GM18519 (cell line): ENCODE data around the gene LYAR.

Experiments
- ATAC-seq: cut with Tn5 transposase; IDR thresholded peaks from one replicate; pipeline ENCODE4 v1.9.1; 2021; ENCODE audit warnings: mild to moderate bottlenecking, moderate library complexity; ENCODE audit not compliant: unreplicated experiment, low FRiP score

The LYAR gene, protein sequence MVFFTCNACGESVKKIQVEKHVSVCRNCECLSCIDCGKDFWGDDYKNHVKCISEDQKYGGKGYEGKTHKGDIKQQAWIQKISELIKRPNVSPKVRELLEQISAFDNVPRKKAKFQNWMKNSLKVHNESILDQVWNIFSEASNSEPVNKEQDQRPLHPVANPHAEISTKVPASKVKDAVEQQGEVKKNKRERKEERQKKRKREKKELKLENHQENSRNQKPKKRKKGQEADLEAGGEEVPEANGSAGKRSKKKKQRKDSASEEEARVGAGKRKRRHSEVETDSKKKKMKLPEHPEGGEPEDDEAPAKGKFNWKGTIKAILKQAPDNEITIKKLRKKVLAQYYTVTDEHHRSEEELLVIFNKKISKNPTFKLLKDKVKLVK

DNA sequence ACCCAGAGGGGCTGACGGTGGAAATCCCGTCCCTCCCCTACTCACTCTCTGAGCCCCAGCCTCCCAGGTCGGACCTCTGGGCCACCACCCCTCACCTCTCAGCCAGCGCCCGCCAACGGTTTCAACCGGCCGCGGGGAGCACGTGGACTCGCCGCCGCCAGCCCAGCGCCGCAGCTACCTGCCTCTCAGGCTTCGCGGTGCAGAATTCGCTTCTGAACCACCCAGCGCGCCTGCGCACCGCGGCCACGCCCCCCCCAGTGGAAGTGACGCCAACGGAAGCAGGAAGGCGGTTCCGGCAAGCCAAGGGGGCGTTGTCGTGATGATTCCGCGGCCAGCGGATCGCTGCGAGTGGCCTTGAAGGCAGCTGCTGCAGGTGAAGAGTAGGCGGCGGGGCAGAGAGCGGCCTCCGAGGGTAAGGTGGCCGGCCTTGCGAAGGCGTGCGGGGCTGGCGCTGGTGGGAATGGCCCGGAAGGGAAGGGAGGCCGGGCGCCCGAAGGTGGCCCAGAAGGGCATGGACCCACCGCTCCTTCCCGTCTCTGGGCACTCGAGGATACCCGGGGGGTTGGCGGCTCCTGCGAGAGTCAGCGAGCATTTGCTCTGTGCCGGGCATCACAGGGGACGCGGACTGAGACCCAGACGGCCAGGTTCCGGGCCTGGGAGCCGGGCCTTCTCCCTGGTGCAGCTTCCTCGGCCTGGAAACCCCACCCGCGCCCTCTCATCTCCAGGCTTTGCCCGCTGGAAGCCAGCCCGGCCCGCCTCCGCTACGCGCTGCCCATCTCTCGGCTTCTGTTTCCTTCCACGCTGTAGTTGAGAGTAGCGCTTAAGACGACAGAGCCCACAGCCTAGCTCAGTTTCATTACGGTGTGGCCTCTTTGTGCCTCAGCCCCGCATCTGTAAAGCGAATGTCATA, at the start of gene LYAR, which contains the start of gene ZBTB49:
Gene LYAR, minus strand, starts transcription at position 214 of the 910 bp plus-strand sequence. CDS start 6,412 bp downstream, outside the sequence.
Gene ZBTB49, plus strand, starts transcription at position 311 of the 910 bp plus-strand sequence. CDS start 9,695 bp downstream, outside the sequence.
- peak; percentile 67 for ATAC-seq

DNA sequence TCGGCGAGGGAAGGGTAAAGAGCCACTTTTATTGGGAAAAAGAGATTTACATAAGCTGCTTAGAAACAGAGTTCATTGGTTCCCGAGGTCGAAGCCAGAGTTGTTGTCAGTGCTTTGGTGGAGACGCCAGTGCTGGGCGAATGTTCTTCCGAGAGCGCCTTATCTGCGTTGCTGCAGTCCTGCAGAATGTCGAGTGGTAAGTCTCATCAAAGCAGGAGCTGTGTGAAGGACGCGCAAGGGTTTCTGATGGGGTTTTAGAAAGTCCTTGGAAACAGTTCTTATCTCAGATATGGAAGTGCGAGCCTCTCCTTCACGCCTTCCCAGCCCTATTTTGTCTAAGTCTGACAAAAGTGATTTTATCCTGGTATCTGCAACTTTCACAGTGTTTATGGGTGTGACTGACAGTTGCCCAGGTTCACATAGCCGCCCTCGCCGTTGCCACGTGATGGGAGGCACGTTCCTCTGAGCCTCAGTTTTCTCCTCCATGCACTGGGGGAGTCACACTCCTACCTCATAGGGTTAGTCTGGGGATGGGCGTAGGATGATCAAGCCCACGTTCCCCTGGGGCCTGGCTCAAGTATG, 49.6 kb upstream of the LYAR start:
- ATAC-seq: no peak

DNA sequence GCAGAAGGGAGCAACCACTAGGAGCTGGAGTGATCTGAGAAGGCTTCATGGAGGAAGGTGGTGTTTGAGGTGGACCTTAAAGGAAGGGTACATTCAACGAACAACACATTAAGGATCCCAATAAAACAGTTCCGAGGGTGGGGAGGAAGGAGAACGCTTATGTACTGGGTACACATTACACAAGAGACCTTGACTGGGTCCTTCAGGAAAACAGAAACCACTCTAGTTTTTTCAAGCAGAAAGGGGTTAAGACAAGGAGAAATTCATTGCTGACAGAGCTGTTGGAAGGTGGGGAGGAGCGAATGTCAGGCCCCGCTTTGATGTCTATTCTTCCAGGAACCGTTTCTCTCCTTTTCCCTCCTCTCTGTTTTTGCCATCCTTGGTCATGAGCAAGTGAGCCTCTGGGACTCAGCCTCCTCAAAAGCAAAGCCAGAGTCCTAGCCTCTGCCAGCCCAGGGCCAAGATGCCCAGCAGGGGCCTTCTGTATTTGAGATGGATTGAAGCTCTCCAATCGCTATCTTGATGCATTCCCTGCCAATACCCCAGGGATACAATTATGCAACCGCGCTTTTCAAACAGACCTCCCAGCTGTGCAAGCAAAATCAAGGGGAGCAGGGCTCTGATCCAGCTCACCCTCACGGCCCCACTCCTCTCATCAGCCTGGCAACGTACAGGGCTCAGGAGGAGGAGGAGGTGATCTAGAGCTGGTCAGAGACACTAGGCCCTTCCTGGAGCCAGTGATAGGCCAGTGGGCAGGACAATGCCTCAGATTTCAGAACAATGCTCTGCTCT, 48.5 kb upstream of the LYAR start:
- no peak for ATAC-seq

DNA sequence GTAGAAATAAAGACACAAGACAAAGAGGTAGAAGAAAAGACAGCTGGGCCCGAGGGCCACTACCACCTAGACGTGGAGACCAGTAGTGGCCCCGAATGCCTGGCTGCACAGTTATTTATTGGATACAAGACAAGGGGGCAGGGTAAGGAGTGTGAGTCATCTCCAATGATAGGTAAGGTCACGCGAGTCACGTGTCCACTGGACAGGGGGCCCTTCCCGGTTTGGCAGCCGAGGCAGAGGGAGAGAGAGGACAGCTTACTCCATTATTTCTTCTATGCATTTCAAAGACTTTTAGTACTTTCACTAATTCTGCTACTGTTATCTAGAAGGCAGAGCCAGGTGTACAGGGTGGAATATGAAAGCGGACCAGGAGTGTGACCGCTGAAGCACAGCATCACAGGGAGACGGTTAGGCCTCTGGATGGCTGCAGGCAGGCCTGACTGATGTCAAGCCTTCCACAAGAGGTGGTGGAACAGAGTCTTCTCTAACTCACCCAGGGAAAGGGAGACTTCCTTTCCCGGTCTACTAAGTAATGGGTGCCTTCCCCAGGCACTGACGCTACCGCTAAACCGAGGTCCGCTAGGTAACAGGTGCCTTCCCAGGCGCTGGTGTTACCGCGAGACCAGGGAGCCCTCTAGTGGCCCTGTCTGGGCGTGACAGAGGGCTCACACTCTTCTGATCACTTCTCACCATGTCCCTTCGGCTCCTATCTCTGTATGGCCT, 45.0 kb upstream of the LYAR start:
- ATAC-seq: peak; percentile 61

DNA sequence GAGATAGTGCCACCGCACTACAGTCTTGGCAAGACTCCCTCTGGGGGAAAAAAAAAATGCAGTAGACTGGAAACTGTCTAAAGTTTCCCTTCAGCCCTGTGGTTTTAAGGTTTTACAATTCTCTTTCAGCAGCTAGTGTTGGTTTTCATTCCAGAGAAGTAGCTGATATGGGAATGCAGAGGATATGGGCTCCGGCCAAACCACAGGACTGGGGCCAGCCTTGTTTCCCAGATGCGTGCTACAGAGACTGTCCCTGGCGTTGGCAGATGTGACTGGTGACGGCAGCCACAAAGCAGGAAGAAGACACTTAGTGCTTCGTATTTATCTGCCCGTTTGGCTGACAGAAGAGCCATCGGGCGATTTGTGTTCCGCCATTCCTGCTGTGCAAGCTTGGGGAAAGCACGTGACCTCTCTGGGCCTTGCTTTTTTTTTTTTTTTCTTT, 43.3 kb upstream of the LYAR start:
- no peak for ATAC-seq

DNA sequence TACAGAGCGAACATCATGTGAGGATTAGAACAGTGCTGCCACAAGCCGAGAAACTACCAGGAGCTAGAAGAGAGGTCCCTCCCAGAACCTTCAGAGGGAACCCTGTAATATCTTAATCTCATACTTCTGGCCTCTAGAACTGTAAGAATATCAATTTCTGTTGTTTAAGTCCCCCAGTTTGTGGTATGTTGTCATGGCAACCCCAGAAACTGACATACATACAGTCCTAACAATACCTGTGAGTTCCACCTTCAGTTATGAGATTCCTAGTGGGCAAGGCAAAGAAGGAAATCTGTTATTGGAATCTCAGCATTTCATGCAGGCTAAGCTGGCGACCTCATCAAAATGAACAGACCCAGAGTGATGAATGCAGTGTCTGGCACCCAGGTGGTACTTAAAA, 42.6 kb upstream of the LYAR start:
- no peak for ATAC-seq

DNA sequence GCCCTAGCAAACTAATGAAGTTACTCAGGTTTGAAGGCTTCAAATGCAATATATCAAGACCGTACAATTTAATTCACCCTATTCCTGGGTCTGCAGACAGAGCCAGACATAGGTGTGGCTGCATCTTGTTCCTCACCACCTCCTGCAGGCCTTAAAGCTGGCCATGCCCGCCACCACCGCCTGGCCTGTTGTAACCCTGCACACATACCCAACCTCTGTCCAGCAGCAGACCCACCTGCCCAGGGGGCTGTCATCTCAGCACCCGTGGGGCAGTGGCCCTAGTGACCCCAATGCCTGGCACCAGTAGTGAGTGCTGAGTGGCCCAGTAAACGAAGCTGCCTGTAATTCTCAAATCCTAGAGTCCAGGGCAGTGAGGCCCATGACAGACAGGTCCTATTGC, 40.8 kb upstream of the LYAR start:
- no peak for ATAC-seq

DNA sequence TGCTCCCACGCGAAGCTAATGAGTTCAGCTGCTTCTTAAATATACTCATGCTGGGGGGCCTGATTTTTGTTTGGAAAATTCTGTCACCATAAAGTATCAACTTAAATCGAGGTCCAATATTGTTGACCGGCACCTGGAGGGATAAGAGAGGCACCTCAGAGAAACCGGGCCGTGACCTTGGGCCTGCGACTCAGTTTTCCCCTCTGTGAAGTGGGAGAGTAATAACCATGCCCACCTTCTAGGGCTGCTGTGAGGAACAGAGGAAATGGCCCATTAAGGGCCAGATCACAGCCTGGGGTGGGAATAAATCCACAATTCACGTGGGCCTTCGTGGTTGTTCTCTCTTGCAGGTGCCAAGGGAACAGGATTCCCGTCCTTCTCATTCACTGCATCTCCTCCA, 39.5 kb upstream of the LYAR start:
- ATAC-seq: no peak

DNA sequence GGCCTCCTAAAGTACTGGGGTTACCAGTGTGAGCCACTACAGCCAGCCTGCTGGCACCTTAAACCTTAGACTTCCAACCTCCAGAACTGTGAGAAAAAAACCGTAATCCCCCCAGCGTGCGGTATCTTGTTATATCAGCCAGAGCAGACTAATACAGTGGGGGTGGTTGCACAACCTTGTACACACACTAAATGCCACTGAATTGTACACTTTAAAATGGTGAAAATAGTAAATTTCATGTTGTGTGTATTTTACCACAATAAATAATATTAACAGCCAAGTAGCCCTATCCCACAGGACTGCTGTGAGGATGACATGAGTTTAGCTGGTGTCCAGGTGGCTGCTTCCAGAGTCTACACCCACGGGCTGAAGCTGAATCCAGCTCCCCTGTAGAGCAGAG, 38.9 kb upstream of the LYAR start:
- no peak for ATAC-seq

DNA sequence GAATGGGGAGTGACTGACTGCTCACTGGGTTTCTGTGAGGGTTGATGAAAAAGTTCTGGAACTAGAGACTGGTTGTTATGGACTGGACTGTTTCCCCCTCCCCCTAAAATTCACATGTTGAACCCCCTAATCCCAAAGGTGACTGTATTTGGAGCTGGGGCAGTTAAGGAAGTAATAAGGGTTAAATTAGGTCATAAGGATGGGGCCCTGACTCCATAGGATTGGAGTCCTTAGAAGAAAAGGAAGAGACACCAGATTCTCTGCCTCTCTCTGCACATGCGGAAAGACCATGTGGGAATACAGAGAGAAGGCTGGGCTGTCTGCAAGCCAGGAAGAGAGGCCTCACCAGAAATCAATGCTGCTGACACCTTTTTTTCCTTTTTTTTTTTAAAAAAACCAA, 38.3 kb upstream of the LYAR start:
- ATAC-seq: no peak

DNA sequence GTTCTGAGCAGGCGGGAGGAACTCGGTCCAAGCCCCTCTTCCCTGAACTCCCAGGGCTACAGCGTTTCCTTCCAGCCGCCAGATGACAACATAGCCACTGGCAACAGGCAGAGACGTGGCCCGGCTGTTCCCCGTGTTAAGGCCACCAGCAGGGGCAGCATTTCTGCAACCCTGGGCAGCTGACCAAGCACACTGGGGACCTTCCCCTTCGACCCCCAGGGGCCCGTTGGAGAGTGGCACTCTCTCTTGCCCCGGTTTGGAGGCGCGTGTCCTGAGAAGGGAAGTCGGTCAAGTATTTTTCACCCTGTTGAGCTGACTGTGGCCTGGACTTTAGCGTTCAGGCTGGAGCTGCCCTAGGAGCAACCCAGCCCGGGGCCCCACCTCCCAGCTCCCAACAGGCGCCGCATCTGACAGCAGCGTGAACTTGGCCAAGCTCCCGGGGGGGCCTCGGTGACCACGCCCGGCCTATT, 37.7 kb upstream of the LYAR start:
- no peak for ATAC-seq

DNA sequence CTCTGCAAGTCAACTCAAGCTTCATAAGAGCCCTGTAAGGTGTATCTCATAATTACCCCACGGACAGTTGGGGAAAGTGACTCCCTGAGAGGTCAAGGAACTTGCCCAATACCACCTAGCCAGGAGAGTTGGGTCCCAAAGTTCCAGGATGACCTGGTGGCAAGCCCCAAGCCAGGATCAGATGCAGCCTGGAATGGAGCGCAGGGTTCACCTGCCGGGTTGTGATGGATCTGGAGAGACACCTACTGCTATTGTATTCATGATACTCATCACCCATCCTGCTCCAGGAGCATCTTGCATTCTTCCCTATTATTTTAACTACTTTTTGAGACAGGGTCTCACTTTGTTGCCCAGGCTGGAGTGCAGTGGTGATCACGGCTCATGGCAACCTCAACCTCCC, 36.2 kb upstream of the LYAR start:
- no peak for ATAC-seq

DNA sequence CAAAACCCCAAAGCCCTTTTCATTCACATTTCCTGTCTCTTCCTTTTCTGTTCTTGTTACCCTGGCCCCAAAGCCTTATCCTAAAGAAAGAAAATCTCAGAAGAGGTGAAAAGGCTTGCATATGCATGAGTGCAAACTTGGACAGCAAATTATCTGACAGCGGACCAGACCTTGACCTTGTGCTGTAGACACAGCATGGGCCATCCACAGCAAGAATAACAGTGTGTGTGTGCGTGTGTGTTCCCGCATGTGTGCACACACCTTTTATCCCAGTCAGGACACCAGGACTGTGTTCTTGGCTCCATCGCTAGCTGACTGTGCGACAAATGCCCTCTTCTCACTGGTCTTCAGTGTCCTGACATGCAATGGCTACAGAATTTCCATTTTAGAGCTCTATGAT, 35.4 kb upstream of the LYAR start:
- ATAC-seq: no peak

DNA sequence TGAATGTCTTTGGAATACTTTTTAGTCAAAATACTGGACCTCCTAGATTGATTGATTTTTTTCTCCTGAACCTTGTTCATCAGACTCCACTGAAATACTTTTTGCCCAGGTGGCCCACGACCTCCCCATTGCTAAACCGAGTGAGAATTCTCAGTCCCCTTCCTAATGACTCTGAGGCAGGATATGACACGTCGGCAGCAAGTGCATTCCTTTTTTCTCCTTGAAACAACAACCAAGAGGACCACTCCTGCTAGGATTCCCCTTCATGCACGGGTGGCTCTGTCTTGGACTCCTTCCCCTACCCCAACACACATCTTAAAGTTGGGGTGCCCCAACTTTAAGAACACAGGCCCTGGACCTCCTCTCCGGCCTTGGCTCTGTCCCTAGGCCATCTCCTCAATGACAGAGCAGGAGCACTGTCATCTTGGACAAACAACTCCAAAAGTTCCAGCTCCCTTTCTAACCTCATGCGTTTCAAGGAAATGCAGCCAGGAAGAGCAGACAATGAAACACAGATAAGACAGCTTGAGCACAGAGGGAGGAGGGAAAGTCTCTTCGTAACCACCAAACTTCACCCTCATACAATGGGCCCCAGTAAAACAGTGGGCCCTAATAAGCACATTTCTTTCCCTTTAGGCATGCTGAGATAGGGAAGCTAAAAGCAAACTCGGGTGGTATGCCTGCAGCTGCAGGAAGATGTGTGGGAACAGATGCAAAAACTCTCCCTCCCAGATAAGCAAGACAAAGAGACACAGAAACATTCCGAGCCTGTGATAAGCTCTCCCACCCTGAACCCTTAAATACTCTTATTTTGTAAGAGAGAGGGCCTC, 34.0 kb upstream of the LYAR start:
- ATAC-seq: no peak

DNA sequence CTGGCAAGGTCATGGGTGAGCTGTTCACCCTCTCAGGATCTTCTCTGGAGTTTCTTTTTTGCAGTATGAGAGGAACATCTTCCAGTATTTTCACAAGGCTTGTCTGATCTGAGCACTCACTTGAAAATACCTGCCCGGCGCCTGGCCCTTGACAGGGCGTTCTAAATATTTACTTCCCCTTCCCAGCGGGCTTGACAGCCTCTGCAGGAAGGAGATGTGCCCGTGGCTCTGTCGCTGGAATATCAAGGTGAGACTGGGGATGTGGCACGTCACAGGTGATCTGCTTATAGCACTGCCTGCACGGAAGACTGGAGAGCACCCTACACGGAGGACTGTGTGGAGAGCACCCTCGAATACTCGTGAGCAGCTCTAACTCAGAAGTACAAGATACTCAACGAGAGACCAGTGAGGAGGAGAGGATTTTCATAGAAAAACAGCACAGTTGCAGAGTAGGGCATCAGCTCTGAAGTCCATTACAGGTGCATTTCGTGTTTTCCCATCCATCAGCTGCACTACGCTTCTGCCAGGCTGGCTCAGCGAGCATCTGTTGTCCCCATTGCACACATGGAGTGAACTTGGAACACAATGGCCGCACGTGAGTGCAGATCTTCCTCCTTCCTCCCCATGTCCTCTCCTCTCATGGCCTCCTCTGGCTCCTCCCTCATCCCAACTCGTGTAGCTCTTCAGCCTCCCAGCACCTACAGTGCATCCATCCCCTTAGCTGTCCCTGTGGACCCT, 32.2 kb upstream of the LYAR start:
- ATAC-seq: no peak

DNA sequence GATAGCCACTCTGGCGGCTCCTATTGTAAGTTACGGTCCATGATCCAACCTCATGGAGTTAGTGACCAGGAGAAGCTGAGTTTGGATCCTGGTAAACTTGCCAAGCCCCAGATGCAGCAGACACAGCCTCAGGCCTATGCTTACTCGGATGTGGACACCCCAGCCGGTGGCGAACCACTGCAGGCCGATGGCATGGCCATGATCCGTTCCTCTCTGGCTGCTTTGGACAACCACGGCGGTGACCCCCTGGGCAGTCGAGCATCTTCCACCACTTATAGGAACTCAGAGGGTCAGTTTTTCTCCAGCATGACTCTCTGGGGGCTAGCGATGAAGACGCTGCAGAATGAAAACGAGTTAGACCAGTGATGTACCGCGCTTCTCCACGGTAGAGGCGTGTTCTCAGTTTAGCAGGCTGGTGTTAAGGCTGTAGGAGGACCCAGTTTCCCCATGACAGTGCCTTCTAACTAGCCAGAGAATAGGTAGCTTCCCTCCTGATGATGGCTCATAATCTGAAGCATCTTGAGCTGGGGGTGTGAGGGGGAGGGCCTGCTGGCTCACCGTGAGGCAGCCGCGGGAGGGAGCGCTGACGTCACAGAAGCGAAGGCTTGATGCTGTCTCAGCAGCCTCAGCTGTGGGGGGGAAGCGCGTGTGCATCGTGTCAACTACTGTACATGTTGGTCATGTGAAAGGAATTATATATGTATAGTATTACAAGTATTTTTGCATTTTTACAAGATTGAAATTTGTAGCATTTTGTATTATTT, 31.2 kb upstream of the LYAR start:
- ATAC-seq: no peak

DNA sequence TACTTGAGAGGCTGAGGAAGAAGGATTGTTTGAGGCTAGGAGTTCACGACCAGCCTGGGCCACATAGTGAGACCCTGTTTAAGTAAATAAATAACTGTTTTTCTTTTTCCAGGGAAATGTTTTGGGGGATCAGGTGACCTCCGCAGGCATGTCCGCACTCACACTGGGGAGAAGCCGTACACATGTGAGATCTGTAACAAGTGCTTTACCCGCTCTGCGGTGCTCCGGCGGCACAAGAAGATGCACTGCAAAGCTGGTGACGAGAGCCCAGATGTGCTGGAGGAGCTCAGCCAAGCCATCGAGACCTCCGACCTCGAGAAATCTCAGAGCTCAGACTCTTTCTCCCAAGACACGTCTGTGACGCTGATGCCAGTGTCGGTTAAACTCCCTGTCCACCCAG, 30.6 kb upstream of the LYAR start:
- ATAC-seq: no peak
